Measurements from ENCODE around the gene SLC17A7.

DNA sequence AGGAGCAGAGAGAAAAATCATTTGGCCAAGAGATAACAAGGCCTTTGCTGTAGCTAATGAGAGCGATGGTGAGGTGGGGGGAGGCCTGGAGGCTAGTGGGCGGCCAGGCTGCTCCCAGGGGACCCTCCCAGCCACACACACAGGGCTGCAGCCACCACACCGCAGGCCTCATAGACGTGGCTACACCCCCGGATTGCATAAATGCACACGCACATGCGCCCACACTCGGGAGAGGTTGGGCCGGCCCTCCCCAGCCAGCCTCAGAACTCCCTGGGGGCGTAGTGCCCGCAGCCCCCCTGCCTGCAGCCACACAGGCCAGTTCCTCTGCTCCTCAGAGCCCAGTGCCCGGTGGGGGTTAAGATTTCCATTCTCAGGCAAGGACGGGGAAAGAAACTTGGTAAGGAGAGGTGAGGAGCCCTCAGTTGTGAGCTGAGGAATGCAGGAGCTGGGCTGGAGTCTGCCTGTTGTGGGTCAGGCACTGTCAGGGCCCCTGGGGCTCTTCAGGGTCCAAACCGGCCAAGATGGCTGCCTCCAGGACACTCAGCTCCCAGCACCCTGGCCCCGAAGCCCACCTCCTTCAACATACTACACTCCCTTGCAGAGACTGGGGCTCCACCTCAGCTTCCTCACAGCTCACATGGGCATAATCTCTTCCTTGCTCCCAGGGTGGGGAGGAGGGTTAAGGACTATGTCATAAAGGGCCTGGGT is 26.1 kb downstream of the SLC17A7 start:
- TF ChIP-seq CTCF (IDR thresholded peaks at IDR 0.05; ENCODE audit: low read depth, low read length) (no peak), EZH2phosphoT487 (IDR thresholded peaks at IDR 0.05; ENCODE audit: low read depth) (no peak)
